GM11168 (cell line): Measurements from ENCODE around the gene NLRC5.

Experiments
- in situ Hi-C: fragments of 300-500 bp; cut with MboI; formaldehyde crosslinking; loops from one replicate; pipeline ENCODE4 v1.12.0; 2022; ENCODE audit warnings: low sequenced_read_pairs; ENCODE audit not compliant: unreplicated experiment

Gene NLRC5

DNA sequence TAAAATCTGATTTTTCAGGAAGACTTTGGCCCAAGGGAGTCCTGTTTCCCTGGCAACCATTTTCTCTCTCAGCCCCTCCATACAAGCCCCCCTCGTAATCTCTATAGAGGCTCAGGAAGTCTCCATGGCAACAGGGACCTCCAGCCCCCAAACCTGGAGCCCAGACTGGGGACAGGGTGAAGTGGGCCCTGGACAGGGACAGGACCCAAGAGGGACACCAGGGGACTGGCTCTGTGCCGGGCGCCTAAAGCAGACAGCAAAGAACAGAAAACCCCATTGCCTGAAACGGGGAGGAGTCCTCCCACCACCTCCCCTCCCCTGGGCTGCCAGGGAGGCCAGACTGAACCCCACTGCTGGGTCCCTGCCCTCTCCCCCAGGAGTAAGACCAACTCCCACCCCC lies 143.7 kb downstream of the NLRC5 start:
- in situ Hi-C loops: no loop called here
